Kidney (tissue), 14 donors: ENCODE measurements around the gene EGLN2. TPM values are rescaled to one million over a fixed set of nuclear protein-coding genes. Genes with fewer than 3 reads are reported as not detected.

Experiments
- DNase-seq, 5 donors: peaks; one replicate each; pipeline ENCODE4 v3.0.0-alpha.2; 2013 to 2020
- FAIRE-seq: peaks from 2 replicates; lab custom pipeline; 2012; peaks lifted over from hg19 to GRCh38; lab: Jason Lieb, UNC
- H3K27ac ChIP-seq, 2 donors: one replicate each; pipeline ENCODE4 v1.7.0; 2013; ENCODE audit warnings: low read depth in 2 of 2, low read length in 2 of 2, inconsistent platforms in 1 of 2
- H3K27me3 ChIP-seq: one replicate; pipeline ENCODE4 v1.7.1; 2013; ENCODE audit warnings: low read length, inconsistent platforms; ENCODE audit not compliant: control insufficient read depth, insufficient read depth
- H3K36me3 ChIP-seq, 3 donors: one replicate each; pipeline versions ENCODE4 v1.7.0 to v1.7.1; 2013; ENCODE audit warnings: low read length in 3 of 3, control low read depth in 1 of 3, inconsistent platforms in 1 of 3; ENCODE audit not compliant: insufficient read depth in 3 of 3, control insufficient read depth in 2 of 3
- H3K4me1 ChIP-seq, 3 donors: one replicate each; pipeline versions ENCODE4 v1.7.0 to v1.7.1; 2013; ENCODE audit warnings: low read length in 3 of 3, inconsistent platforms in 1 of 3, low read depth in 1 of 3; ENCODE audit not compliant: control insufficient read depth in 2 of 3, insufficient read depth in 2 of 3
- H3K4me3 ChIP-seq, 3 donors: one replicate each; pipeline versions ENCODE4 v1.7.0 to v1.8.1; 2013; ENCODE audit warnings: low read length in 3 of 3, control low read depth in 1 of 3, inconsistent platforms in 1 of 3
- H3K9ac ChIP-seq, 3 donors: one replicate each; pipeline versions ENCODE4 v1.7.0 to v1.7.1; 2013; ENCODE audit warnings: low read length in 3 of 3, control low read depth in 1 of 3, inconsistent platforms in 1 of 3
- H3K9me3 ChIP-seq, 3 donors: one replicate each; pipeline versions ENCODE4 v1.7.0 to v1.7.1; 2013; ENCODE audit warnings: low read length in 3 of 3, control low read depth in 1 of 3, inconsistent platforms in 1 of 3; ENCODE audit not compliant: control insufficient read depth in 2 of 3, insufficient read depth in 1 of 3
- intact Hi-C: fragments of 100-400 bp; cut with DNase I; formaldehyde crosslinking; loops from one replicate; pipeline ENCODE4 v1.11.1; 2022
- polyA plus RNA-seq: library from polyadenylated mRNA; stranded (reverse); fragments of 350-450 nt; fragmentation: Illumina TruSeq; extraction: RNeasy Lipid Tissue Mini Kit (QIAGEN cat#74804); gene quantifications from one replicate; pipeline ENCODE4 v1.2.3, GENCODE V29; 2014; ENCODE audit warnings: low read depth, low replicate concordance; ENCODE audit not compliant: insufficient read depth
- total RNA-seq: library from RNA; stranded (reverse); fragmentation: NEBNext Ultra II Directional; extraction: Animal tissue kit (Norgen Biotek cat#: 25700); gene quantifications from one replicate; pipeline ENCODE4 v1.2.1, GENCODE V29; 2021
- TF ChIP-seq, protein P1 (sequence below): IDR thresholded peaks from 3 replicates; pipeline ENCODE4 v1.5.1; 2012; ENCODE audit warnings: mild to moderate bottlenecking, moderate library complexity, borderline replicate concordance; ENCODE audit not compliant: insufficient read depth; ENCODE audit errors: extremely low read depth
- donor health status: control.
- donor health status: control.
- donor health status: control.
- donor health status: control.
- donor health status: control.
- donor health status: DM: yes; HTN: yes; CAD: no.
- donor health status: Normal renal cell carcinoma (clear cell type).

The EGLN2 gene
- total and polyA plus RNA-seq, 2 donors from 2014 or later = 96.0 to 96.3 TPM

- TF ChIP-seq, protein P1, sequence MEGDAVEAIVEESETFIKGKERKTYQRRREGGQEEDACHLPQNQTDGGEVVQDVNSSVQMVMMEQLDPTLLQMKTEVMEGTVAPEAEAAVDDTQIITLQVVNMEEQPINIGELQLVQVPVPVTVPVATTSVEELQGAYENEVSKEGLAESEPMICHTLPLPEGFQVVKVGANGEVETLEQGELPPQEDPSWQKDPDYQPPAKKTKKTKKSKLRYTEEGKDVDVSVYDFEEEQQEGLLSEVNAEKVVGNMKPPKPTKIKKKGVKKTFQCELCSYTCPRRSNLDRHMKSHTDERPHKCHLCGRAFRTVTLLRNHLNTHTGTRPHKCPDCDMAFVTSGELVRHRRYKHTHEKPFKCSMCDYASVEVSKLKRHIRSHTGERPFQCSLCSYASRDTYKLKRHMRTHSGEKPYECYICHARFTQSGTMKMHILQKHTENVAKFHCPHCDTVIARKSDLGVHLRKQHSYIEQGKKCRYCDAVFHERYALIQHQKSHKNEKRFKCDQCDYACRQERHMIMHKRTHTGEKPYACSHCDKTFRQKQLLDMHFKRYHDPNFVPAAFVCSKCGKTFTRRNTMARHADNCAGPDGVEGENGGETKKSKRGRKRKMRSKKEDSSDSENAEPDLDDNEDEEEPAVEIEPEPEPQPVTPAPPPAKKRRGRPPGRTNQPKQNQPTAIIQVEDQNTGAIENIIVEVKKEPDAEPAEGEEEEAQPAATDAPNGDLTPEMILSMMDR = no peak
- Histone ChIP-seq H3K27me3 (no peaks in the 10 kb centered on the region), H3K36me3 (peaks cover 0 to 4% (median 0%) of the 10 kb centered on the region in 3 donors), H3K9ac (peak overlapping the region; percentile 12 to 82 (median 76)), H3K4me3 (peak overlapping the region; percentile 65 to 78 (median 74)), H3K4me1 (peaks cover 0 to 54% (median 24%) of the 10 kb centered on the region in 3 donors), H3K9me3 (no peaks in the 10 kb centered on the region), H3K27ac (peak overlapping the region; percentile 67 to 87)
- DNase-seq (peak; percentile 43 to 93 (median 73)), FAIRE-seq (no peak)
- intact Hi-C loops = loop anchor here (10.0 kb wide), 1 partner anchor 135 kb away; no protein-coding TSS in a partner anchor
Observed at GRCh38 chr19:40799558-40800338, 757 bp downstream of the EGLN2 start.

DNA sequence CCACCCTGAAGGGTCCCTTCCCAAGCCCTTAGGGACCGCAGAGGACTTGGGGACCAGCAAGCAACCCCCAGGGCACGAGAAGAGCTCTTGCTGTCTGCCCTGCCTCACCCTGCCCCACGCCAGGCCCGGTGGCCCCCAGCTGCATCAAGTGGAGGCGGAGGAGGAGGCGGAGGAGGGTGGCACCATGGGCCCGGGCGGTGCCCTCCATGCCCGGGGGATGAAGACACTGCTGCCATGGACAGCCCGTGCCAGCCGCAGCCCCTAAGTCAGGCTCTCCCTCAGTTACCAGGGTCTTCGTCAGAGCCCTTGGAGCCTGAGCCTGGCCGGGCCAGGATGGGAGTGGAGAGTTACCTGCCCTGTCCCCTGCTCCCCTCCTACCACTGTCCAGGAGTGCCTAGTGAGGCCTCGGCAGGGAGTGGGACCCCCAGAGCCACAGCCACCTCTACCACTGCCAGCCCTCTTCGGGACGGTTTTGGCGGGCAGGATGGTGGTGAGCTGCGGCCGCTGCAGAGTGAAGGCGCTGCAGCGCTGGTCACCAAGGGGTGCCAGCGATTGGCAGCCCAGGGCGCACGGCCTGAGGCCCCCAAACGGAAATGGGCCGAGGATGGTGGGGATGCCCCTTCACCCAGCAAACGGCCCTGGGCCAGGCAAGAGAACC lies 1.5 kb downstream of the EGLN2 start:
- FAIRE-seq = no peak
- H3K9ac ChIP-seq = peak overlapping the region in 2 of 3 donors; percentile 76 to 82
- H3K27me3 ChIP-seq = no peaks in the 10 kb centered on the region
- intact Hi-C loops = loop anchor here (10.0 kb wide), 1 partner anchor 136 kb away; no protein-coding TSS in a partner anchor
- peak in 1 of 5 donors; percentile 68 for DNase-seq
- H3K36me3 ChIP-seq = peaks cover 0 to 6% (median 0%) of the 10 kb centered on the region in 3 donors
- H3K4me1 ChIP-seq = peaks cover 0 to 60% (median 28%) of the 10 kb centered on the region in 3 donors
- no peaks in the 10 kb centered on the region for H3K9me3 ChIP-seq
- H3K27ac ChIP-seq = peak overlapping the region; percentile 67 to 87
- TF ChIP-seq, protein P1 = no peak
- peak overlapping the region; percentile 65 to 78 (median 74) for H3K4me3 ChIP-seq

DNA sequence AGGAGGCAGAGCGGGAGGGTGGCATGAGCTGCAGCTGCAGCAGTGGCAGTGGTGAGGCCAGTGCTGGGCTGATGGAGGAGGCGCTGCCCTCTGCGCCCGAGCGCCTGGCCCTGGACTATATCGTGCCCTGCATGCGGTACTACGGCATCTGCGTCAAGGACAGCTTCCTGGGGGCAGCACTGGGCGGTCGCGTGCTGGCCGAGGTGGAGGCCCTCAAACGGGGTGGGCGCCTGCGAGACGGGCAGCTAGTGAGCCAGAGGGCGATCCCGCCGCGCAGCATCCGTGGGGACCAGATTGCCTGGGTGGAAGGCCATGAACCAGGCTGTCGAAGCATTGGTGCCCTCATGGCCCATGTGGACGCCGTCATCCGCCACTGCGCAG lies 2.0 kb downstream of the EGLN2 start:
- H3K27ac ChIP-seq = peak overlapping the region in 1 of 2 donors; percentile 5
- no peak for FAIRE-seq
- peak overlapping the region in 1 of 3 donors; percentile 29 for H3K9ac ChIP-seq
- H3K36me3 ChIP-seq = peaks cover 0 to 6% (median 0%) of the 10 kb centered on the region in 3 donors
- peak in 1 of 5 donors; percentile 52 for DNase-seq
- peaks cover 0 to 65% (median 28%) of the 10 kb centered on the region in 3 donors for H3K4me1 ChIP-seq
- TF ChIP-seq, protein P1 = no peak
- H3K4me3 ChIP-seq = peak overlapping the region in 1 of 3 donors; percentile 74
- H3K27me3 ChIP-seq = no peaks in the 10 kb centered on the region
- intact Hi-C loops = loop anchor here (10.0 kb wide), 1 partner anchor 136 kb away; no protein-coding TSS in a partner anchor
- no peaks in the 10 kb centered on the region for H3K9me3 ChIP-seq
